ENCODE measurements around the gene FCGR1A.
"Not testable (repeated sequence)": the region's sequence is repeated elsewhere in the genome, so short reads cannot be mapped to it uniquely, and the experiment has no call there.

- not testable (repeated sequence) for TF ChIP-seq CTCF, POLR2A, EP300 (IDR thresholded peaks at IDR 0.05)
Observed at GRCh38 chr1:149740148-149740581, 42.3 kb upstream of the FCGR1A start.
